ENCODE data around the gene GIPR.
"Not testable (repeated sequence)": the region's sequence is repeated elsewhere in the genome, so short reads cannot be mapped to it uniquely, and the experiment has no call there.

GIPR gene

DNA sequence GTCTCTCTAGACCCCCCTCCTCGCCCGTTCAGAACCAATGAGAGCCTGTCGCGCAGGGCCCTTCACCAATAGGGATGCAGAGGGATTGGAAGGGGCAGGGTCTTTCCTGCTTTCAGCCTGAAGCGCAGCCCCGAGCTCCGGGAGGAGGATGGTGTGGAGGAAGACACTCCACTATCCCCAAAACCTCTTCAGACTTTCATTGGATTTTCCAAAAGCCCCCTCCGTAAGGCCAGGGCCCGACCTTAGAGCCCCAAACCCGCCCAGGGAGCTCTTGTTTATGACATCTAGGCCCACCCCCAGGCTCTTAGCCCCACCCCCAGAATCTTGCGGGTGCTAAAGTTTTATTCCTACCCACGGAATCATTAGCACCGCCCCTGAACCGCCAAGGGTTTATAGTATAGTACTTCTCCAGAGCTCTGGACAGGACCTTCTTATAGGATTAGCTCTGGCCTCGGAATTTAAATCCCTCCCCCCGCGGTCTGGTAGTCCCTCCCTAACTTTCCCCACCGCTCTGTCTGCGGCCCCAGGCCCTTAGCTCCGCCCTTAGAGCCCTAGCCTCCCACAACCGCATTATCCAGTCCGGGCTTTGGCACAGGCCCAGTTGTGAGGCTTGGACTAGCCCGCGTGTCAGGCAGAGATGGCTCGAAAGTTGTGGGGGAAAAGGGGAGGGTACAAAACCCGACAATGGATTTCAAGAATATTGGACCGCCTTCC, 22.2 kb upstream of the GIPR start:
- peak in 2 of 3 experiments; percentile 55 for DNase-seq (ENCODE audit: low read depth in 3 of 3)

DNA sequence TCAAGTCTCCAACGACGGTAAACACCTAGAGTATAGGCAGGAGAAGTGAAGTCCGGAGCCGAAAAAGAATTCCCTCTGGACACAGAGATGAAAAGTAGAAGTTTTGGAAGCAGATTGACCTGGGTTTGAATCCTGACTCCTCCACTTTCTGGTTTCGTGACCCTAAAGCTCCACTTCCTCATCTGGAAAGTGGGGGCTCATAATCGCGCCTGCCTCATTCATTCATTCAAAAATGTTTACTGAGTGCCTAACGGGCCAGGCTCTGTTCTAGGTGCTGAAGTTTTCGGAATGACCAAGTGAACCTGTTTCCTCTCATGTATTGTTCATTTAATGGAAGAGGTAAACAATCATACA, 21.7 kb upstream of the GIPR start:
- DNase-seq (ENCODE audit: low read depth in 3 of 3), result no peak

DNA sequence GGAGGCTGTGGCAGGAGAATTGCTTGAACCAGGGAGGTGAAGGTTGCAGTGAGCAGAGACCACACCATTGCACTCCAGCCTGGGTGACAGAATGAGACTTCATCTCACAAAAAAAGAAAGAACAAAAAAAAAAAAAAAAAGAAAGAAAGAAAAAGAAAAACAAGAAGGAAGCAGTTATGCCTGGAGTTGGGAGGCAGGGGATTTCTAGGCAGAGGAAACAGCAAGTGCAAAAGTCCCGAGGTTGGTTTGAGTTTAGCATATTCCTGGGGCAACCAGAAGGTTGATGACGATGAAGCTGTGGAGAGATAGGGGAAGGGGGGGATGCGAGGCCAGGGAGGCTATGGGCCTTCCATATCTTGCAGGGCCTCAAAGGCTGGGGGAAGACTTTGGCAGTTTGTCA, 17.3 kb upstream of the GIPR start:
- no peak for DNase-seq (ENCODE audit: low read depth in 3 of 3)

DNA sequence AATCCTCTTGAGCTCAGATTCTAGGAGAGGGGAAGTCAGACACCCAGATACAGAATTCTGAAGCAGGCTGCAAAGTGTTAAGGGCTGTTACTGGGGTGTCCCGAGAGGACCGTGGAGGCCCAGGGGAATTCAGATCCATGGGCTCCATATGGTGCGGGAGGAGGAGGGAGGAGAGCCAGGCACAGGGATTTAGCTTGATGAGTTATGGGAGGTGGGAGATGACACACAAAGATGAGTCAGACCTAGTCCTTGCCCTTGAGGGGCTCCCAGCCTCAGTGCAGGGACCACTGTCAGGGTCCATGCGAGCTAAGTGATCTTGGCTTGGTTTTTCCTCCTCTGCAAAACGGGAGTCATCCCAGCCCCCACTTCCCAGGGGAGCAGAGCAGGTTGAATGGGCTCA, 14.4 kb upstream of the GIPR start:
- no peak for DNase-seq (ENCODE audit: low read depth in 3 of 3)

DNA sequence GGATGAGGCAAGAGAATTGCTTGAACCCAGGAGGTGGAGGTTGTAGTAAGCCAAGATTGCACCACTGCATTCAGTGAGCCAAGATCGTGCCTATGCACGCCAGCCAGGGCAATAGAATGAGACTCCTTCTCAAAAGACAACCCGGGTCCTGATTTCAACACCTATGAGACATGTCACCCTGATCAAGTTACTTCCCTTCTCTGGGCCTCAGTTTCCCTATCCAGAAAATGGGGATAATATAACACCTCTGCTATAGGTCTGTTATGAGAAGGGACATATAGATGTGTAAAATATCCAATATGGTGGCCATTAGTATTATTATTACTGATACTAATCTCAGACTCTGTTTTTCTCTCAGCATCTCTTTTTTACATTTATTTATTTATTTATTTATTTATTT, 12.9 kb upstream of the GIPR start:
- no peak for DNase-seq (ENCODE audit: low read depth in 3 of 3)

DNA sequence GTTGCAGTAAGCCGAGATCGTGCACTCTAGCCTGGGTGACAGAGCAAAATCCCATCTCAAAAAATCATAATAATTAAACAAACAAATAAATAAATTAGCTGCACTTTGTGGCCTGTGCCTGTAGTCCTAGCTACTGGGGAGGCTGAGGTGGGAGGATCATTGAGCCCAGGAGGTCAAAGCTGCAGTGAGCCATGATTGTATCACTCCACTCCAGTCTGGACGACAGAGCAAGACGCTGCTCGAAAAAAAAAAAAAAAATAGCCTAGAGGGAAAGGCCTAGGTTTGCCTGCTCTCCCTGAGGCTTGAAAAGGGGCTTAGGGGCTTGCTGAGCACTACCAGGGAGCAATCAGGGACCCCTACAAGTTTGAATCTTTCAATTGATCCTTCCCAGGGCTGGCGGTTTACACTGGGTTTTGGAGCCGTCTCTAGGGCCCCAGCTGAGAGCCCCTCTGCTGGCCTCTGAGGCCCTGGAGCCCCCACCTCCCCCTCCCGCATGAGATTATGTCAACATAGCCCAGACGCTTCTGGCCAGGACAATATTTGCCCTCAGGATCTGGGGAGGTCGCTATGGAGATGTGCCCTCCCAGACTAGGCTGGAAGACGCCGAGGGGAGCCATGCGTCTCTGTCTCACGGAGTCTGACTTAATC, 10.4 kb upstream of the GIPR start:
- no peak for DNase-seq (ENCODE audit: low read depth in 3 of 3)

DNA sequence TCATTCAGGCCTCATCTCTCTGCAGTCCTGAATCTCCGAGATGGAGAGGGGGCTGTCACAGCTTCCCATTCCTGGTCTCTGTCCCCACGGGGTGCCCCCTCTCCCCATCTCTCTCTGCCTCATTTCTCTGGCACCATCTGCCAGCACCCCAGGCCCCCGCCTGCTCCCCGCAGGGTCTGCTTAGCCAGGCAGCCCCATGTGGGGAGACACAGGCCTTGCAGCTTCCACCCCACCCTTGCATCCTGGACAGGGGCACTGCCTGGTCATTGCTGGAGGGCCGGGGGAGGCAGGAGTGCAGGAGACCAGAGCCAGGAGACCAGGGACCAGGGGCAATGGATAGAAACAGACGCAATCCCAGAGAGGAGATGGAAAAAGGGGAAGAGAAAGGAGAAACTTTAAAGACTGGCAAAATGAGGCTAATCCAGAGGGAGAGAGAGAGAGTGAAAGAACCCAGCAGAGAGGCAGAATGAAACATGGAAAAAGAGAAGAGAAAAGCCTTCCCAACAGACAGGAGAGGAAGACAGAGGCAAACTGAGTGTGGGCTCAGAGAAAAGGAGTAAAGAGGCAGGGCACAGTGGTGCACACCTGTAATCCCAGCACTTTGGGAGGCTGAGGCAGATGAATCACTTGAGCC, 8.8 kb upstream of the GIPR start:
- no peak for DNase-seq (ENCODE audit: low read depth in 3 of 3)

DNA sequence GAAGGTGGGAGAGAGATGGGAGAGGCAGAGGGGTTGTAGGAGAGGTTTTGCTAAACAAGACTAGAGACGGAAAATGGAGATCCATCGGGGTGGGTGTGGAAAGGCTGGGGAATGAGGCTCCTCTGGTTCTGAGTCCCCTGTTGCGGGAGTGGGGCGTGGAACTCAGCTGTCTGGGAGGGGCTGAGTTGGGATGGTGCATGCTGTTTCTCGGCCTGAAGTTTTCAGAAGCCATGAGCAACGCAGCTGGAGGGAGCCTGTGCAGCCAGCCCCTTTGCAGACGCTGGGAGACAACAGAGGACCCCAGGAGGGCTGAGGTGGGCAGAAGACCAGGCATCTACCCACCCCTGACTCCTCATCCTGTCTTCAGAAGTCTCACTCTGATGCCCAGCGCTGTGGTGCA, 7.4 kb upstream of the GIPR start:
- no peak for DNase-seq (ENCODE audit: low read depth in 3 of 3)

DNA sequence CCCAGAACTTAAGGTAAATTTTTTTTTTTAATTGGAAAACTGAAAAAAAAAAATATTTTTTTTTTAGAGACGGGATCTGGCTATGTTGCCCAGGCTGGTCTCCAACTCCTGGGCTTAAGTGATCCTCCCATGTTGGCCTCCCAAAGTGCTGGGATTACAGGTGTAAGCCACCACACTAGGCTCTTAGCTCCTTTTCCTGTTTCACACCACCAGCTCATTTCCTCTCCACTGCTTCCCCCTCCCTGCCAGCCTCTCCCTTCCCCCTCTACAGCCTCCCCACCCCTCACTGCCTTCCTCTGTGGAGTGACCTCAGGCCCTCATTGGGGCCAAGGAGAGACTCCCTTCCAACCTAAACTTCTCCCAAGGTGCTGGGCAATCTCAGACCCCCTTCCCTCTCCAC, 4.2 kb upstream of the GIPR start:
- DNase-seq (ENCODE audit: low read depth in 3 of 3), result no peak

DNA sequence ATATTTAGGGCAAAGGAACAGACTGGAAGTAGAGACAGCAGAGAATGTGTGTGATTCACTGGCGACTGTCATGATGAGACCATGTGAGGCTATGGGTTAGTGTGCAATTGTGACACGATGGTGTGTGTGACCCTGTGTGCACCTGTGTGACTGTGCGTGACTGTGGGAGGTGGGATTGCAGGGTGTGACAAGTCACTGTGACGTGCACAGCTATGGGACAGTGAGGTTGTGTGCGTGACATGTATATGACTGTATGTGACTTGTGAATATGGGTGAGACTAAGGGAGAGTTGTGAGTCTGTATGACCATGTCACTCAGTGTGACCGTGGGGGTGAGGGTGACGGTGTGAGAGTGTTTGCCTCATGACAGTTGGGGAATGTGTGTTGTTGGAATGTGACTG, 3.4 kb upstream of the GIPR start:
- DNase-seq (ENCODE audit: low read depth in 3 of 3), result no peak

DNA sequence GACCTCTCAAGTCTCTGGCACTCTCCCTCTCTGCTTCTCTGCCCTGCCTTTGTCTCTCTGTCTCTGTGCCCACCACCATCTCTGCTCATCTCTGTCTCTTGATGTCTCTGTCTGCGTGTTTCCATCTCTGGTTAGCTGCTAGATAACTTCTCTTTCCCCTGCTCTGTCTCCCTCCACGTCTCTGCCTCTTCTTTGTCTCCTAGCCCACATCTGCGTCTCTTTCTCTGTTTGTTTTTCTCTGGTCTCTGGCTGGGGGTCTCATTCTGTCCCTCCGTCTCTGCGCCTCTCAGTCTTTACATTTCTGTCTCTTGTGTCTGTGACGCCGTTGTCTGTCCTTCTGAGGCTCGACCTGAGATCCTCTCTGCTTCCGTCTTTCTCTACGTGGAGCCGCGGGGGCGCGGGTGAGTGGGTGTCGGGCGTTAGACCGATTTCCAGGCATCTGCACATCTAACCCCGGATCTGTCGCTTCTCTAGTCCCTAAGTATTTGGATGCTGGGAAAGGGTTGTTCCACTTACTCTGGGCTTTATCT, 386 bp downstream of the GIPR start:
- peak in 1 of 3 experiments; percentile 44 for DNase-seq (ENCODE audit: low read depth in 3 of 3)

DNA sequence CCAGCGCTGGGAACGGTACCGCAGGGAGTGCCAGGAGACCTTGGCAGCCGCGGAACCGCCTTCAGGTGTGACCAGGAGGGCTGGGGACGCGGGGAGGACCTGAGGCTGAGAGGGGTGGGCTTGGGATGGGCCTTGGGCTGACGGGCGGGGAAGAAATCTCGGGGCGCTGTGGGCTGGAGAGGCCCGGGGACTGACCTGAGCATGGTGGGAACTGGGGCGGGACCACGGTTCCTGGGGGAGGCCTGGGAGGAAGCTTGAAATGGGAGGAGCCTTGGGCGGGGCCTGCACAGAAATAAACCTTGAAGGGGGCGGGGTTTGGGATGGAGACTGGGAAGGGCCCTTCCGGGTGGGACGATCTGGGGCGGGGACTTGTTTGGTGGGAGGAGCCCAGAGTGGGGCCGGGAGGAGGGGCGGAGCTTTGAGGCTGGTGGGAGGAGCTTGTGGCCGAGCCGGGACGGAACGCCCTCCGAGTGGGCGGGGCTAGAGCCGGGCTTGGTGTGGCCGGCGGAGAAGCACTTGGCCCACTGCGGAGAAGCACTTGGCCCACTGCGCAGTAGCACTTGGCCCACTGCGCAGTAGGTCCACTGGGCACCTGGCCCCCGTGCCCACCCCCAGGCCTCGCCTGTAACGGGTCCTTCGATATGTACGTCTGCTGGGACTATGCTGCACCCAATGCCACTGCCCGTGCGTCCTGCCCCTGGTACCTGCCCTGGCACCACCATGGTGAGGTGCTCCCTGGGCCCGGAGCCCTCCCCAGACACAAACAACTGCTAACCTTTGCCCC, 2.8 kb downstream of the GIPR start:
- no peak for DNase-seq (ENCODE audit: low read depth in 3 of 3)

DNA sequence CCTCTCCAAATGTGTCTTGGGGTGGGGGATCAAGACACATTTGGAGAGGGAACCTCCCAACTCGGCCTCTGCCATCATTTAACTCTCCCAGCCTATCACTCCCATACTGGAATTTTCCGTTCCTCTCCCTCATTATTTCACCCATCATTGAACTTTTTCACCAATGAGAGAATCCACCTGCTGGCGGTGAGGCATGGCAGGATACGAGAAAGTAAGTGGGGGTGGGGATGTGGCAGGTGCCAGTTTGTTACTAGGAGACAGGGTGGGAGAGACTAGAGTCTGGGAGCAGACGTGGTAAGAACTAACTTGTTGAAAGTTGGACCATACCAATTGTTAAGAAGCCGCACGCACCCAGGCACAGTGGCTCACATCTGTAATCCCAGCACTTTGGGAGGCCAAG, 6.9 kb downstream of the GIPR start:
- DNase-seq (ENCODE audit: low read depth in 3 of 3), result no peak

DNA sequence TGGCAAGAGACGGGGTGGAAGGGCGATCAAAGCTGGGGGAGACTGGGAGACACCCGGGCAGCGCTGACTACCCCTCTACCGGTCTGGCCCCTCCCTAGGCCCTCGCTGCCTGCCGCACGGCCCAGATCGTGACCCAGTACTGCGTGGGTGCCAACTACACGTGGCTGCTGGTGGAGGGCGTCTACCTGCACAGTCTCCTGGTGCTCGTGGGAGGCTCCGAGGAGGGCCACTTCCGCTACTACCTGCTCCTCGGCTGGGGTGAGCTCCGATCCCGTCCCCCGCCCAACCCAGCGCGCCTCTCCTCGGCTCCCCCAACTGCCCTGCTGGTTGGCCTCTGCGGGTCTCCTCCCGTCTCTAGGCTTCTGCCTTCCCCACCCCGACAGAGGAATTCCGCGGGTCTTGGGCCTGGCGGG, 8.8 kb downstream of the GIPR start:
- DNase-seq (ENCODE audit: low read depth in 3 of 3), result peak; percentile 35 to 73 (median 66)

DNA sequence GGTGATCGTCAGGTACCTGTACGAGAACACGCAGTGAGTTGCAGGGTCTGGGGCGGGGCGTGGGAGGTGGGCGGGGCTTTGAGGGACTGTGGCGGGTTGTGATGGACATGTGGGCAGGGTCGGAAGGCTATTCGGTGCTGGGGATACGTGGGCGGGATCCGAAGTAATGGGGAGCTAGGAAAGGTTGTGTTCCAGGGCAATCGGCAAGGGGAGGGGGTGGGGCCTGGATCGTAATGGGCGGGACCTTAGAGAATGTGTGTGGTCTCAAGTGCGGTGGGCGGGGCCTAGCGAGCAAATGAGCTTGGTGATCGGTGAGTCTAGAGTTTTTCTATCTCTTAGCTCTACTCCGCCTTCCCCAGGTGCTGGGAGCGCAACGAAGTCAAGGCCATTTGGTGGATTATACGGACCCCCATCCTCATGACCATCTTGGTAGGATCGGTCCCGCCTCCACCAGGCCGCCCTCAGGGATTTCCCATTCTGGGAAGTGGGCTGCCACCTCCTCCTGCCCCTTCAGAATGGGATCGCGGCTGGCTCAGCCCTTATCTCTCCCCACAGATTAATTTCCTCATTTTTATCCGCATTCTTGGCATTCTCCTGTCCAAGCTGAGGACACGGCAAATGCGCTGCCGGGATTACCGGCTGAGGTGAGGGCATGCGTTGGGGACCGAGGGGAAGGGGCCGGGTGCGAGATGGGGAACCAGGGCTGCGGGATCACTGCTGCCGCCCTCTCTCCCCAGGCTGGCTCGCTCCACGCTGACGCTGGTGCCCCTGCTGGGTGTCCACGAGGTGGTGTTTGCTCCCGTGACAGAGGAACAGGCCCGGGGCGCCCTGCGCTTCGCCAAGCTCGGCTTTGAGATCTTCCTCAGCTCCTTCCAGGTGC, 9.6 kb downstream of the GIPR start:
- peak; percentile 62 to 80 (median 78) for DNase-seq (ENCODE audit: low read depth in 3 of 3)

DNA sequence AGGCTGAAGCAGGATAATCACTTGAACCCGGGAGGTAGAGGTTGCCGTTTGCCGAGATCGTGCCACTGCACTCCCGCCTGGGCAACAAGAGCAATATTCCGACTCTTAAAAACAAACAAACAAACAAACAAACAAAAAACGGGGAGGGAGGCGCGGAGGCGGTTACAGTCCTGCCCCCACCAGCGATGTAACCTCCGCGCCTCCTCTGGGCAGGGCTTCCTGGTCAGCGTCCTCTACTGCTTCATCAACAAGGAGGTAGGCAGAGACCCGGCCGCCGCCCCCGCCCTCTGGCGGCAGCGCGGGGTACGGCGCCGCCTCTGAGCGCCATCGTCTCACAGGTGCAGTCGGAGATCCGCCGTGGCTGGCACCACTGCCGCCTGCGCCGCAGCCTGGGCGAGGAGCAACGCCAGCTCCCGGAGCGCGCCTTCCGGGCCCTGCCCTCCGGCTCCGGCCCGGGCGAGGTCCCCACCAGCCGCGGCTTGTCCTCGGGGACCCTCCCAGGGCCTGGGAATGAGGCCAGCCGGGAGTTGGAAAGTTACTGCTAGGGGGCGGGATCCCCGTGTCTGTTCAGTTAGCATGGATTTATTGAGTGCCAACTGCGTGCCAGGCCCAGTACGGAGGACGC, 13.5 kb downstream of the GIPR start:
- peak; percentile 69 to 73 (median 73) for DNase-seq (ENCODE audit: low read depth in 3 of 3)

DNA sequence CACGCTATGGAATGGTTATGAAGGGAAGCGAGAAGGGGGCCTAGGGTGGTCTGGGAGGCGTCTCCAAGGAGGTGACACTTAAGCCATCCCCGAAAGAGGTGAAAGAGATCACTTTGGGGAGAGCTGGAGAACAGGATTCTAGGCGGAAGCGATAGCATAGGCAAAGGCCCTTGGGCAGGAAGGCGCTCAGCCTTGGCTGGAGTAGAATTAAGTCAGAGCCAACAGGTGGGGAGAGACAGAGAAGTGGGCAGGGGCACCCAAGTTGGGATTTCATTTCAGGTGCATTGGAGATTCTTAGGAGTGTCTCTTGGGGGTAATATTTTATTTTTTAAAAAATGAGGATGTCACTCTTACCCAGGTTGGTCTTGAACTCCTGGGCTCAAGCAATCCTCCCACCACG, 14.1 kb downstream of the GIPR start:
- no peak for DNase-seq (ENCODE audit: low read depth in 3 of 3)

DNA sequence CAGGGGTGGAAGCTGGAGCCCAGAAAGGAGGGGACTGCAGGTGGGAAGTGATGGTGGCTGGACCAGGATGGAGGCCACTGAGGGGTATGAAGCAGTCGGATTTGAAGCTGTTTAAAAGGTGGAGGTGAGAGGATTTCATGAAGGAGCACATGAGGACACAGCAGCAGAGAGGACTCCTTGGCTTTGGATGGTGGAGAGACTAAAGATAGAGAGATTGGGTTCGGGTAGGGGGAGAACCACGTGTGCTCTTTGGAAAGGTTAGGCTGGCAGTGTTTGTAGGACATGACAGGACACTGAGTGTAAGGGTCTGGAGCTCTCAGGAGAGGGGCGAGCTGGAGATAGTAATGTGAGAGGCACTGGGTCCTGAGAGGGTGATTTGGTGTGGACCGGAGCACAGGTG, 14.9 kb downstream of the GIPR start:
- DNase-seq (ENCODE audit: low read depth in 3 of 3), result no peak

DNA sequence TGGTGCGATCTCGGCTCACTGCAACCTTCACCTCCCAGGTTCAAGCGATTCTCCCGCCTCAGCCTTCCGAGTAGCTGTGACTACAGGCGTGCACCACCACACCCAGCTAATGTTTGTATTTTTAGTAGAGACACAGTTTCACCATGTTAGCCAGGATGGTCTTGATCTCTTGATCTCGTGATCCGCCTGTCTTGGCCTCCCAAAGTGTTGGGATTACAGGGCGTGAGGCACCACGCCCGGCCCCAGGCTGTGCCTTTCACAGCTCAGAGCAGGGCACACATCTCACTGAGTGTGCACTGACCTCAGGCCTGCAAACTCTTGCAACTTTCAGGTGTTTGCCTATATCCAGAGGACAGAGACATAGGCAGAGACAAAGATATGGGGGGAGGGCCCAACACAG, 17.0 kb downstream of the GIPR start:
- not testable (repeated sequence) for DNase-seq (ENCODE audit: low read depth in 3 of 3)

DNA sequence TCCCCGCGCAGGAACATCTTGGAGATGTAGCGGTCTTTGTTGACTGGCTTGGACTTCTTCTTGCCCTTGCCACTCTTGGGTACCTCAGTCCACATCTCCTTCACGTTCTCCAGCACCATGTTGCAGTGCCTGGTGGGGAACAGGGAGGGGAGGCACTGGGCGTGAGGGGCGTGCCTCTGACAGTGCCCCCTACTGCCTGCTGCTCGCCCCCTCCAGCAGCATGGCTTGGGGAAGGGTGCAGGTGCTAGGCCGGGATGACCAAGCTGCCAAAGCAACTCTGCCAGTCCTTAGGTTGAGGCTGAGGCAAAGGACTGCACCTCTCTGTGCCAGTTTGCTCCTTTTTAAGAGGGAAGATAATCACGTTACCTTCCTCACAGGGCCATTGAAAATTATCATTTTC, 19.6 kb downstream of the GIPR start:
- no peak for DNase-seq (ENCODE audit: low read depth in 3 of 3)

Measured in stimulated activated CD4-positive, alpha-beta T cell treated with anti-CD3 and anti-CD28 coated beads, TNF-alpha, amount 100 ng/mL, for 4 hours (primary cell).